GM21381 (cell line): ENCODE results near the gene C4orf51.

Experiments used
- ATAC-seq: cut with Tn5 transposase; IDR thresholded peaks from one replicate; pipeline ENCODE4 v1.9.1; 2021; ENCODE audit warnings: mild to moderate bottlenecking, moderate library complexity; ENCODE audit not compliant: unreplicated experiment

C4orf51 gene

GRCh38 chr4:145709336-145709735, 29.4 kb downstream of the C4orf51 start:
- ATAC-seq = no peak

GRCh38 chr4:145709843-145710242, 29.9 kb downstream of the C4orf51 start:
- ATAC-seq = no peak

DNA sequence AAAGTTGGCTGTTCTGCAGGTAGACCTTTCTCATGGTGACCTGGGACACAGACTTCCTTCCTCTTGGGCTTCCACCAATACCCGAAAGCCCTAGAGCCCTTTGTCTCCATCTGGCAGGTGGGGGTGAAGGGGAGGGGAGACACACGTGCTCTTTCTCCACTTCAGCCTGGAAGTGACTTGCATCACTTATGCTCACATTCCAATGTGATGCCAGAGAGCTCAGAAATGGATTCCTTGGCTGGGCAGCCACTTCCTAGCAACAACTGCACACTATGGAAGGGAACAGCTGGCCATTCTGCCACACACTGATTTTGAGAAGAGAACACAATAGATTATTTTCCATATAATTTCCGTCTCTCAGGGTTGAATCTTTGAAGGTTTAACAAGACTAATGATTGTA, 36.3 kb downstream of the C4orf51 start:
- ATAC-seq = no peak

DNA sequence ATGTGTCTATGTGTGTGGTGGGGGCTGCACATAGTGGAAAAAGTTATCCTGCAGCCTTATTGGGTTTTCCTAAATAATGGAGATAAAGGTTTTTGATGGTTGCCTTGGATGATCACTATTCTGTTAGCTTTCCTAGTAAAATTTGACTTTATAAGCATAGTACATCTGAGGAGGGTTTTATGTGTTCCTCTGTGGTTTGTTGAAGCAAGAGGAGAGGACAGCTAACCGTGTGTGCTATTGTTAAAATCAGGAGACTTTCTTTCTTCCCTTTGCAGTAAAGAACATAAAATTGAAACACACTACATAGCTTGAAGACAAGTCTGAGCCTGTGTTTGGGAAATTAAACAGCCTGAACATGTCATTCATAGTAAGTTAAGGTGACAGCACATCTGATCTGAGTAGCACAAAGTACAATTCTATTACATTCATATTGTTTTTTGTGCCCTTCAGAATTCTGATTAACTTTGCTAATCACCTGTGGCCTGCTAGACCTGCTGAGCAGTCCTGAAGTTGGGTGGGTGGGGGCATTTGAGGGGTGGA, 36.8 kb downstream of the C4orf51 start:
- no peak for ATAC-seq

DNA sequence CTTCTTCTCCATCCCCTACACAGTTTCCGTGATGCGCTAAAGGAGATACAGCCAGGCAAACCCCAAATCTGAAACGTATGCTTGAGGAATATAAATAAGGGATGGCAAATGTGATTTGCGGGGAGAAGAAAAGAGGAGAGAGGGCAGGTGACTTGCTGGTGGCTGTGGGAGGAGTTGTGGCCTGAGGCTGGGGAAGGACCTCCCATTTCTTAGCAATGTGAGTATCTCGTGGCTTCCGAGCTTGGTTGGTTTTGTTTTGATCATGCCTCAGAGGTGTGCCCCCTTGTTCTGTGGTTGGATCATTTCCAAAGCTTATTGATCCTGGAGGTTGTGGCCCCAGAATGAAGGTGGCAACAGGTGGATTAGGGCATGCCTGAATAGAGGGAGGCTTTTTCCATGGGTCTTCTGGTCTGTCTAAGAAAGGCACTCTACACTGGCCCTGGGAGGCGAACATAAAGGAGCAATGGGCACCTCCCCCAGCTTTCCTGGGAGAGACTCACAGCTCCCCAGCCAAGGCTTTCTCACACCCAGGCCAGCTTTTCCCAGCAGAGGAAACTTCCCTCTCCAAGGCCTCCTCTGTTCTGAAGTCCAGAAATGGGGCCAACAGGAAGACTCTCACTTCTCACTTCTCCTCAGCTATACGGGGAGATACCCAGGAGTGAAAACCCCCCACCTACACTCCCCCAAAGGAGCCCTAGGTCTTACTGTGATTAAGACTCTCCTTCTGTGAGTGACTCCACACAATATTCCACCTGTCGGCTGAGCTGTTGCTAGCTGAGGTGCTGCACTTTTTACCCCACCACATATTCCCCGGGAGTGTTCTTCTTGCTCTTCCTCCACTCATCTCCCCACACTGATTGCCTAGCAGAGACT, 40.0 kb downstream of the C4orf51 start:
- peak; percentile 77 for ATAC-seq

DNA sequence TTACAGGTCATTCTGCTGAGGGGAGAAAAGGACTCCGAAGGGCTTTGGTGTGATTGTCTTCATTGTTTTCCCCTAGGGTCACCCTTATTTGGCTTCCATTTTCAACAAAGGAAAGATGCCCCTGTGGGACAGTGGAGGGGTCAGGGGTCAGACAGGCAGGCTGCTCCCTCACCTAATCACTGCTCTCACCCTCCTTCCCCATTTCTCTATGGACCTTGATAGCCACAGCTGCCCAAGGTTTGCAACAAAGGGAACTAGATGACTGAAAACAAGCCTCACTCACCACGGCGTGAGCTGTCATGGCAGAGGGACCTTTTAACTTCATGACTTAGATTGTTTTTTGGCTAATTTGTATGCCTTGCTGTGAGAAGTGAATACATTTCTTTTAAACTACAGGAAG, 40.7 kb downstream of the C4orf51 start:
- no peak for ATAC-seq

DNA sequence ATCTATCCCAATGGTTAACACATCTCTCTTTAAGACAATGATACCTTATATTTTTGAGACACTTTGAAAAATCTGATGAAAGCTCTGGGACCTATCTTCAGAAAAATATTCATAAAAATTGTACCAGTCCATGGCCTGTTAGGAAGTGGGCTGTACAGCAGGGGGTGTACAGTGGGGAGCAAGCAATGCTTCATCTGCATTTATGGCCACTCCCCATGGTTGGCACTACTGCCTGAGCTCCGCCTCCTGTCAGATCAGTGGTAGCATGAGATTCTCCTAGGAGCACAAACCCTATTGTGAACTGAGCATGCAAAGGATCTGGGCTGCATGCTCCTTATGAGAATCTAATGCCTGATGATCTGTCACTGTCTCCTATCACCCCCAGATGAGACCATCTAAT, 42.6 kb downstream of the C4orf51 start:
- no peak for ATAC-seq

DNA sequence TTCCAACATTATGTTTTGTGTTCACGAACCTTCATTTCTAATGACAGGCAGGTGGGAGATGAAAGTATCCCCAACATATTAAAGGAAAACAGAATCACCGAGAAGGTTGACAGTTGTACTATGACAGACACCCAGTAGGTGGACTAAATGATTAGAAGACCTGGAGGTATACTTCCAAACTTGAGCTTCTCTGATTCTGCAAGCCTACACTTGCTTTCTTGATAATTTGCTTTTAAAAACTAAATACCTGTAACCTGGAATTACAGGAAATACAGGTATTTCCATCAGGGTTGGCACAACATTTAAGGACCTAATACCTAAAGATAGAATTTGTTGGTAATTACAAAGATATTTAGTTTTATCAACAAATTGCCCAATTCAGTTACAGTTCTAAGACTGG, 43.4 kb downstream of the C4orf51 start:
- no peak for ATAC-seq

DNA sequence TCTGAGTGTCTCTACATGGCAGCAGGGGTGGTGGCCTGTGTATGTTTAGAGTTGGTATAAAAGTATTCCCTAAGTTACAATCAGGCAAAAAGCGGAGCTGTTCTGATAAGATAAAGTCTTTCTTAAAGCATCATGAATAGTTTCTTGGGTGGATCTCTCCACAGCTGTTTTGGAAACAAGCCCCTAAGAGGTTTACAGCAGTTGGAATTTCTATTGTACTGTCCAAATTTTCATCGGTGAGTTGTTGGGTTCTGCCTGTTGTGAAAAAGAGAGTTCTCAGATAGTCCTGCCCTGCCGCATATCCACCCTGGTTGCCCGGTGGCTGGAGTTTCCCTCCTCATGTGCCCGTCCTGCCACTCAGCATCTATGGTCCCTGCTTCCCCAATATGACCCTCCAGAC, 50.1 kb downstream of the C4orf51 start:
- no peak for ATAC-seq

GRCh38 chr4:145731028-145731427, 51.1 kb downstream of the C4orf51 start:
- no peak for ATAC-seq

GRCh38 chr4:145732001-145732815, 52.3 kb downstream of the C4orf51 start:
- ATAC-seq = no peak

DNA sequence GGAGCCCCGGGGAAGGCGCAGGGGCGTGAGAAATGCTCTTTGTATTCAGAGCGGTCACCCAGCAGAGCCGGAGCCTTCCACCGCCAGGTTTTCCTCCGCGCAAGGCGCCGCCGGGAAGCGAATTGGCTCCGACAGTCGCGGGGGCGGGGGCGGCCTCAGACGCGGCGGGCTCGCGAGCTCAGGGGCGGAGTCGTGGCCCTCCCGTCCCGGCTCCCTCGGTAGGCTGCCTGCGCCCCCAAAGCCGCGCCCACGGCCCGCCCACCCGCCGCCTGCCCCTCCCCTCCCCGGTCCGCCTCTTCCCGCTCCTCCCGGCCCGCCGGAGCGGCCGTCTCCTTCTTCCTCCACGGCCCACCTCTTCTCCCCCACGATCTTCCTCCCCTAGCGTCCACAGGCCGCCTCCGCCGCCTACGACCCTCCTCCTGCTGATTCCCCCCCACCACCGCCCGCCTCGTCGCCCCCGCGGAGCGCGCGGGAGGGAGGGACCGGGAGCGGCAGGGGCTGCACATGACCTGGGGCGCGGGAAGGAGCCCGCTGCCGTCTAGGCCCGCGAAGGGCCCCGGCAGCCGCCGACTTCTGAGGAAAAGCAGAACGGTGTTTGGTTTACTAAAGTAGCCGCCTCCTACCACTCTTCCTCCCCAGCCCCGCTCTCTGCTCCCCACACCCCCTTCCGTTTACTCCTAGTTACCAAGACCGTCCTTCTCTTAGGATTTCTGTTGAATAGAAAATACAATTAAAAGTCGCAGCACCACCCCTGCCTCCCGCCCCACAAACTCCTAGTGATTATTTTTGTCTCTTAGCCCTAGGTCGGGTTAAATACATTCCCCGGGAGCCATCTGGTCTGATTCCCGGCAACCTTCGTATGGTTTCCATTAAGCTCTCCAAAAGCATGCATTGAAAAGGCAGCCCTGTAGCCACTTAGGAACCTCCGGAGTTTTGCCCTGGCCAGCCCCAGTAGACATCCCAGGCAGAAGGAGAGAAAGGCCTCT, 53.2 kb downstream of the C4orf51 start:
- ATAC-seq = peak; percentile 93

DNA sequence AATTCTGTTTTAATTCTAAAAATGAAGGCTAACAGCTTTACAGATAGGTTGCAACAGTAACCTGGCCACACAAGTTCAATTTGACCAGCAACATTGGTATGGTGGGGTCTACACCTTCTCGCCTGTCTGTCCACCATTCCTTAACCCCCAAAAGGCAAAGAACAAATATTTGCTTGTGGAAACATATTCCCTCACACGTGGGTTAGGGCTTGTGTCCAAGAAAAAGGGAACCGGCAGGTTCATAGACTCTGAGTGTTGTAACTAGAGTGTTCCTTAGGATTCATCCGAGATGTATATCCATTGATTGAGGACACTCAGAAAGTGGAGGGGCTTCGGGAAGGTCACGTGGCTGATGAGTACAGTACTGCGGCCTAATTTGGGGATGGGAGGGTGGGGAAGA, 54.1 kb downstream of the C4orf51 start:
- ATAC-seq = no peak

- ATAC-seq = peak; percentile 29
These were observed 54.8 kb downstream of the C4orf51 start for GRCh38 chr4:145734576-145735346.

GRCh38 chr4:145735347-145735675, 55.4 kb downstream of the C4orf51 start:
- no peak for ATAC-seq

DNA sequence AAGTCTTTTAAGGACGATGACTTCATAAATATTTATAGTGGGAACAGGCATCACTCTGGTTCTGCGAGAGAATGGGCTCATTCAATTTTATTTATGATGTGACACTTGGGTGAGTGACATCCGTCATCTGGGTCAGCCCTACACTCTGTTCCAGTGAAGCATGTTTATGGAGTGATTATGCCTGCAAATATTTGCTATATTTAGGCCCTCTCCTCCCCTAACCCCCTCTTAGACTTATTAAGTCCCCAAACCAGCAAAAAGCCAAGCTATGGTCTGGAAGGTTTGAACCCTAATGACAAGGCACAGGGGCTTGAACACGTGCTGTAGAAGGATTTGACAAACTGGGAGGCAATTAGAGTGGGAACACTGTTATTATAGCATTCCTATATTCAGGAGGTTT, 55.9 kb downstream of the C4orf51 start:
- ATAC-seq = no peak

GRCh38 chr4:145736241-145736831, 56.4 kb downstream of the C4orf51 start:
- no peak for ATAC-seq

GRCh38 chr4:145739845-145740244, 59.9 kb downstream of the C4orf51 start:
- no peak for ATAC-seq

DNA sequence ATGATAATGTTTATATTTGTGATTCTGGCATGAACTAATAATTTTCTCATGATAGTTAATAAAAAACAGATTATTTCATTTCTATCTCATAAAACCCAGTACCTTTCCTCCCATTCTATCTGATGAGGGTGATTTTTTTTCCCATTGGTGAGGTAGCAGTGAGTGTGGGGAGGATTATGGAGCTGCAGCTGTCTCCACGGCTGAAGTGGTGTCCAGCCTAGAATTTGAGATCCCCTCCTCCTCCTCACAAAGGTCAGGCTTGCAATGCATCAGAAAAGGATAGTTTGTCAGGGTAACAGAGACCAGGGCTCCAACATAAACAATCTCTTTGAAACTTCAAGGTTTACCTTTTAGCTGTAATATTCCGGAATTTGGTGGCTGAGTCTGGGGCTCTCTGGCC, 60.9 kb downstream of the C4orf51 start:
- ATAC-seq = no peak

- no peak for ATAC-seq
These were observed 63.7 kb downstream of the C4orf51 start for GRCh38 chr4:145743641-145744040.
